ENCODE measurements around the gene VAMP5. TPM values are rescaled to one million over a fixed set of nuclear protein-coding genes. Genes with fewer than 3 reads are reported as not detected.

The VAMP5 gene
- total RNA-seq, 1 experiment from 2014 or later, result 0.59 TPM

- no CpG with 5 or more reads among the region's 4 CpGs for WGBS (ENCODE audit: extremely low coverage, insufficient read length, low lambda C conversion rate)
- H3K56ac ChIP-seq (ENCODE audit: insufficient read length, low read depth, low read length), result no peak overlapping the region
- H2BK5ac ChIP-seq (ENCODE audit: insufficient read length, low read length), result no peak overlapping the region
- no peak overlapping the region for H3K14ac ChIP-seq (ENCODE audit: insufficient read depth, low read length)
- H3K27ac ChIP-seq (ENCODE audit: insufficient read length, low read depth, low read length), result no peak overlapping the region
- no peaks in the 10 kb centered on the region for H3K9me3 ChIP-seq (ENCODE audit: control insufficient read depth, low read depth, low read length)
- no peak overlapping the region for H3K4ac ChIP-seq (ENCODE audit: low read depth, low read length)
- no peaks in the 10 kb centered on the region for H3K79me2 ChIP-seq (ENCODE audit: insufficient read depth, low read length)
- no peak overlapping the region for H2BK15ac ChIP-seq (ENCODE audit: low read depth, low read length)
- no peaks in the 10 kb centered on the region for H4K20me1 ChIP-seq (ENCODE audit: control insufficient read depth, insufficient read depth, insufficient read length)
- Mint-ChIP-seq H3K36me3 (ENCODE audit: insufficient read depth in 1 of 3, low read depth in 3 of 3) (no peaks in the 10 kb centered on the region; a peak in 2 of 7 replicates), H3K27me3 (ENCODE audit: low read depth) (peaks cover 36% of the 10 kb centered on the region), H3K4me3 (no peak overlapping the region), H3K4me1 (peaks cover 0 to 2% of the 10 kb centered on the region in 2 experiments; a peak in 1 of 4 replicates), H3K27ac (no peak overlapping the region), H3K9me3 (no peaks in the 10 kb centered on the region; a peak in 1 of 5 replicates)
- H3K23me2 ChIP-seq (ENCODE audit: insufficient read length, low read depth, low read length, poor library complexity, severe bottlenecking), result peaks cover 7% of the 10 kb centered on the region
- H2AK5ac ChIP-seq (ENCODE audit: insufficient read length, low read length), result no peak overlapping the region
- H3K9ac ChIP-seq (ENCODE audit: extremely low read depth, insufficient read length, low read length), result no peak overlapping the region
- H3K18ac ChIP-seq (ENCODE audit: insufficient read length, low read depth, low read length), result no peak overlapping the region
- H2AFZ ChIP-seq (ENCODE audit: low read length), result no peak overlapping the region
- TF ChIP-seq, protein P1, sequence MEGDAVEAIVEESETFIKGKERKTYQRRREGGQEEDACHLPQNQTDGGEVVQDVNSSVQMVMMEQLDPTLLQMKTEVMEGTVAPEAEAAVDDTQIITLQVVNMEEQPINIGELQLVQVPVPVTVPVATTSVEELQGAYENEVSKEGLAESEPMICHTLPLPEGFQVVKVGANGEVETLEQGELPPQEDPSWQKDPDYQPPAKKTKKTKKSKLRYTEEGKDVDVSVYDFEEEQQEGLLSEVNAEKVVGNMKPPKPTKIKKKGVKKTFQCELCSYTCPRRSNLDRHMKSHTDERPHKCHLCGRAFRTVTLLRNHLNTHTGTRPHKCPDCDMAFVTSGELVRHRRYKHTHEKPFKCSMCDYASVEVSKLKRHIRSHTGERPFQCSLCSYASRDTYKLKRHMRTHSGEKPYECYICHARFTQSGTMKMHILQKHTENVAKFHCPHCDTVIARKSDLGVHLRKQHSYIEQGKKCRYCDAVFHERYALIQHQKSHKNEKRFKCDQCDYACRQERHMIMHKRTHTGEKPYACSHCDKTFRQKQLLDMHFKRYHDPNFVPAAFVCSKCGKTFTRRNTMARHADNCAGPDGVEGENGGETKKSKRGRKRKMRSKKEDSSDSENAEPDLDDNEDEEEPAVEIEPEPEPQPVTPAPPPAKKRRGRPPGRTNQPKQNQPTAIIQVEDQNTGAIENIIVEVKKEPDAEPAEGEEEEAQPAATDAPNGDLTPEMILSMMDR (conservative IDR thresholded peaks at IDR 0.05), result no peak
- H3K79me1 ChIP-seq (ENCODE audit: insufficient read depth, low read depth, low read length, poor library complexity, severe bottlenecking), result no peaks in the 10 kb centered on the region
- H3K4me2 ChIP-seq (ENCODE audit: insufficient read depth, insufficient read length, low read length), result no peak overlapping the region
- H3K27me3 ChIP-seq (ENCODE audit: insufficient read depth, low read length), result peaks cover 5% of the 10 kb centered on the region; the same call in 1 of the 2 replicates
- no peak for DNase-seq
- H4K91ac ChIP-seq (ENCODE audit: insufficient read length, low read depth, low read length), result no peak overlapping the region
- no peak overlapping the region for H2BK20ac ChIP-seq (ENCODE audit: low read depth, low read length, poor library complexity, severe bottlenecking)
- no peaks in the 10 kb centered on the region; the same call in 1 of the 2 replicates for H3K4me1 ChIP-seq (ENCODE audit: insufficient read depth, low read length)
- no peak overlapping the region for H2BK12ac ChIP-seq (ENCODE audit: insufficient read length, low read depth, low read length)
- H3K23ac ChIP-seq (ENCODE audit: insufficient read length, low read depth, low read length), result no peak overlapping the region
- no peak overlapping the region for H4K5ac ChIP-seq (ENCODE audit: insufficient read length, low read depth, low read length)
- H2BK120ac ChIP-seq (ENCODE audit: low read depth, low read length, poor library complexity, severe bottlenecking), result no peak overlapping the region
- no peak overlapping the region for H4K8ac ChIP-seq (replicated peaks; ENCODE audit: insufficient read length, low read depth, low read length)
- no peak overlapping the region for H3T11ph ChIP-seq (ENCODE audit: low read length)
Observed at GRCh38 chr2:85588236-85588635, 4.0 kb downstream of the VAMP5 start.

Measured in H9 (cell line).